Astrocyte (in vitro differentiated cells and primary cell): ENCODE results near the gene EHD4. TPM values are rescaled to one million over a fixed set of nuclear protein-coding genes. Genes with fewer than 3 reads are reported as not detected.

Source experiments
- DNase-seq: peaks from one replicate; pipeline ENCODE4 v3.0.0-alpha.2; 2010; ENCODE audit warnings: low read depth
- FAIRE-seq: peaks from 2 replicates; lab custom pipeline; 2011; peaks lifted over from hg19 to GRCh38; lab: Jason Lieb, UNC
- H2AFZ ChIP-seq: 2 replicates; pipeline ENCODE4 v1.6.0; 2012; ENCODE audit warnings: low read depth, low read length, inconsistent platforms
- H3K27ac ChIP-seq: 2 replicates; pipeline ENCODE4 v1.5.1; 2011; ENCODE audit warnings: low read depth, low read length, inconsistent platforms
- H3K27me3 ChIP-seq: 2 replicates; pipeline ENCODE4 v1.6.0; 2011; ENCODE audit warnings: low read length, inconsistent platforms; ENCODE audit not compliant: insufficient read depth
- H3K36me3 ChIP-seq: 2 replicates; pipeline ENCODE4 v1.5.1; 2011; ENCODE audit warnings: low read length, inconsistent platforms; ENCODE audit not compliant: insufficient read depth
- H3K4me1 ChIP-seq: 2 replicates; pipeline ENCODE4 v1.5.1; 2011; ENCODE audit warnings: low read length, inconsistent platforms; ENCODE audit not compliant: insufficient read depth
- H3K4me2 ChIP-seq: 2 replicates; pipeline ENCODE4 v1.6.0; 2012; ENCODE audit warnings: low read length, inconsistent platforms
- H3K4me3 ChIP-seq: 2 replicates; pipeline ENCODE4 v1.5.1; 2011; ENCODE audit warnings: low read depth, mild to moderate bottlenecking, low read length, inconsistent platforms; ENCODE audit not compliant: insufficient read depth
- H3K79me2 ChIP-seq: 2 replicates; pipeline ENCODE4 v1.6.0; 2012; ENCODE audit warnings: mild to moderate bottlenecking, low read length, inconsistent platforms; ENCODE audit not compliant: insufficient read depth
- H3K9ac ChIP-seq: 2 replicates; pipeline ENCODE4 v1.6.0; 2012; ENCODE audit warnings: mild to moderate bottlenecking, low read length, inconsistent platforms
- H3K9me3 ChIP-seq: 2 replicates; pipeline ENCODE4 v1.5.1; 2012; ENCODE audit warnings: low read depth, mild to moderate bottlenecking, low read length, inconsistent platforms; ENCODE audit not compliant: insufficient read depth
- H4K20me1 ChIP-seq: 2 replicates; pipeline ENCODE4 v1.6.0; 2012; ENCODE audit warnings: low read length, inconsistent platforms; ENCODE audit not compliant: insufficient read depth
- H3K27ac Mint-ChIP-seq: one replicate; pipeline ENCODE4 v1.8.0; 2021; ENCODE audit warnings: mild to moderate bottlenecking, mixed read lengths; ENCODE audit not compliant: unreplicated experiment
- H3K27me3 Mint-ChIP-seq: one replicate; pipeline ENCODE4 v1.8.0; 2021; ENCODE audit warnings: low read depth, mixed read lengths; ENCODE audit not compliant: unreplicated experiment
- H3K36me3 Mint-ChIP-seq: one replicate; pipeline ENCODE4 v1.8.0; 2021; ENCODE audit warnings: low read depth, mixed read lengths; ENCODE audit not compliant: unreplicated experiment
- H3K4me1 Mint-ChIP-seq: one replicate; pipeline ENCODE4 v1.8.0; 2021; ENCODE audit warnings: low read depth, mixed read lengths; ENCODE audit not compliant: unreplicated experiment
- H3K4me3 Mint-ChIP-seq: one replicate; pipeline ENCODE4 v1.8.0; 2021; ENCODE audit warnings: mild to moderate bottlenecking, moderate library complexity, mixed read lengths; ENCODE audit not compliant: unreplicated experiment
- H3K9me3 Mint-ChIP-seq: one replicate; pipeline ENCODE4 v1.8.0; 2021; ENCODE audit warnings: mild to moderate bottlenecking, mixed read lengths; ENCODE audit not compliant: unreplicated experiment
- EZH2 ChIP-seq: IDR thresholded peaks from 2 replicates; pipeline ENCODE4 v1.6.1; 2012; ENCODE audit warnings: mild to moderate bottlenecking, low read length, inconsistent platforms; ENCODE audit not compliant: insufficient read depth
- total RNA-seq: library from RNA; stranded (reverse); gene quantifications from 2 replicates; pipeline ENCODE4 v1.2.1, GENCODE V29; 2021
- TF ChIP-seq, protein P1 (sequence below): IDR thresholded peaks from 2 replicates; pipeline ENCODE4 v1.5.1; 2011; ENCODE audit warnings: low read depth, mild to moderate bottlenecking, inconsistent platforms, low read length, moderate library complexity; ENCODE audit not compliant: insufficient read depth

Gene EHD4
- total RNA-seq, 1 donor from 2014 or later, result 46.4 TPM

DNA sequence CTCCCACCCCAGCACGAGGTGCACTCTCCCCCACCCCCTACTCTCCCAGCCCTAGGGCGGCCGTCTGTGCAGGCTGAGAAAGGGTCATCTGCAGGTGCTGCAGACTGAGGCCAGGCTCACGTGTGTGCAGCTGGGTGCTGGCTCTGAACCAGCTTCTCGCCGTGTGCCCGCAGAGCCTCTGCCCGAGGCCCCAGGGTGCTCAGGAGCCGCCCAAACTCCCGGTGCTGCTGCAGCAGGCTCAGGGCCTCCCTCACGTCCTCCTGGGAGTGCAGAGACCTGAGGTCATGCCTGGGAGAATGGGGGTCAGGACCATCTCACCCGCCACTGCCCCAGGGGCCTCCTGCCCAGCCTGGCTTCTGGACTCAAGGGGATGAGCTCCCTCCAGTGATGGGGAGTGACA, 95.7 kb downstream of the EHD4 start:
- Histone ChIP-seq H3K4me2 (no peak overlapping the region), H3K27ac (no peak overlapping the region), H3K9ac (no peak overlapping the region), H4K20me1 (peaks cover 7% of the 10 kb centered on the region), H3K4me3 (no peak overlapping the region), H2AFZ (no peak overlapping the region), H3K27me3 (peaks cover 17% of the 10 kb centered on the region), H3K4me1 (no peaks in the 10 kb centered on the region), H3K36me3 (no peaks in the 10 kb centered on the region), H3K9me3 (no peaks in the 10 kb centered on the region), H3K79me2 (no peaks in the 10 kb centered on the region)
- Mint-ChIP-seq H3K27me3 (peaks cover 71% of the 10 kb centered on the region), H3K27ac (no peak overlapping the region), H3K9me3 (peaks cover 4% of the 10 kb centered on the region), H3K4me1 (peaks cover 3% of the 10 kb centered on the region), H3K36me3 (peaks cover 29% of the 10 kb centered on the region), H3K4me3 (no peak overlapping the region)
- no peak for FAIRE-seq
- DNase-seq, result no peak
- TF ChIP-seq, protein P1, sequence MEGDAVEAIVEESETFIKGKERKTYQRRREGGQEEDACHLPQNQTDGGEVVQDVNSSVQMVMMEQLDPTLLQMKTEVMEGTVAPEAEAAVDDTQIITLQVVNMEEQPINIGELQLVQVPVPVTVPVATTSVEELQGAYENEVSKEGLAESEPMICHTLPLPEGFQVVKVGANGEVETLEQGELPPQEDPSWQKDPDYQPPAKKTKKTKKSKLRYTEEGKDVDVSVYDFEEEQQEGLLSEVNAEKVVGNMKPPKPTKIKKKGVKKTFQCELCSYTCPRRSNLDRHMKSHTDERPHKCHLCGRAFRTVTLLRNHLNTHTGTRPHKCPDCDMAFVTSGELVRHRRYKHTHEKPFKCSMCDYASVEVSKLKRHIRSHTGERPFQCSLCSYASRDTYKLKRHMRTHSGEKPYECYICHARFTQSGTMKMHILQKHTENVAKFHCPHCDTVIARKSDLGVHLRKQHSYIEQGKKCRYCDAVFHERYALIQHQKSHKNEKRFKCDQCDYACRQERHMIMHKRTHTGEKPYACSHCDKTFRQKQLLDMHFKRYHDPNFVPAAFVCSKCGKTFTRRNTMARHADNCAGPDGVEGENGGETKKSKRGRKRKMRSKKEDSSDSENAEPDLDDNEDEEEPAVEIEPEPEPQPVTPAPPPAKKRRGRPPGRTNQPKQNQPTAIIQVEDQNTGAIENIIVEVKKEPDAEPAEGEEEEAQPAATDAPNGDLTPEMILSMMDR, result no peak
- no peak for TF ChIP-seq EZH2

DNA sequence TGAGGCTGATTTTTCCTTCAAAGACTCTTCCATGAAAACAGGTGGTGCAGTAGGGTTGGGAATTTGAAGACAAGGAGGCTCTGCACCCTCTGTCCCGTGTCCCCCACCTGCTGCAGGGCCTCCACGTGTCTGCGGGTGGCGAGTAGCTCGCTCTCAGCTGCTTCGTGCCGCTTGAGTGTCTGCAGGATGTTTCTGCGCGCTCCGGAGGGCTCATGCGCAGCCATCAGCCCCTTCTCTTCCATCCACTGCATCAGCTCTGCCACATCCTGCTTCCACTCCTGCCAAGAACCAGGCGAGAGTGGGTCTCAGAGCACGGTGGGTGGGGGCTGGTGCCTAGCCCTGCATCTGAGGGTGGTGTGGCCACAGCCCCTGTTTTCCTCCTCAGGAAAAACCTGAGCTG, 96.3 kb downstream of the EHD4 start:
- TF ChIP-seq, protein P1, result no peak
- TF ChIP-seq EZH2, result no peak
- H3K4me3 Mint-ChIP-seq, result no peak overlapping the region
- Histone ChIP-seq H4K20me1 (no peaks in the 10 kb centered on the region), H3K9ac (no peak overlapping the region), H3K79me2 (no peaks in the 10 kb centered on the region), H3K4me3 (no peak overlapping the region), H3K27me3 (peaks cover 11% of the 10 kb centered on the region), H3K4me2 (no peak overlapping the region), H3K4me1 (peaks cover 3% of the 10 kb centered on the region), H3K9me3 (no peaks in the 10 kb centered on the region), H3K27ac (no peak overlapping the region), H3K36me3 (no peaks in the 10 kb centered on the region), H2AFZ (no peak overlapping the region)
- peaks cover 4% of the 10 kb centered on the region for H3K9me3 Mint-ChIP-seq
- peaks cover 25% of the 10 kb centered on the region for H3K36me3 Mint-ChIP-seq
- peaks cover 65% of the 10 kb centered on the region for H3K27me3 Mint-ChIP-seq
- FAIRE-seq, result no peak
- H3K4me1 Mint-ChIP-seq, result no peaks in the 10 kb centered on the region
- no peak for DNase-seq
- no peak overlapping the region for H3K27ac Mint-ChIP-seq

DNA sequence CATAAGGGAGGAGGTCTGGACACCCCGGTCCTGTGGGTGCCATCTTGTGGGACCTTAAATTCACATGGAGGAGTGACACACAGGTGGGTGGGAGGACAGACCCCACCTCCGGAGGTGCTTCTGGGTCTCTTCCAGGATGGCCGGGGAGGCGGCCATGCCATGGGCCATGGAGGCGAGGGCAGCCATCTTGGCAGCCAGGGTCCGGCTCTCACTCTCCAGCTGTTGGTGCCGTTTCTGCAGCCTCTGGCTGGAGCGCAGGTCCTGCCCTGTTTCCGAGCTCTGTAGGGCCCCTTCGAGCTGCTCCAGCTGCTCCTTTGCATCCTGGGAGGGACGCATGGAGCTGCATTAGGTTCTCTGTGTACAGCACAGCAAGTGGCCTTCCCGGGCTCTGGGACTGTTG, 97.6 kb downstream of the EHD4 start:
- Mint-ChIP-seq H3K4me1 (no peaks in the 10 kb centered on the region), H3K4me3 (no peak overlapping the region), H3K9me3 (peaks cover 4% of the 10 kb centered on the region), H3K27me3 (peaks cover 59% of the 10 kb centered on the region), H3K27ac (no peak overlapping the region), H3K36me3 (peaks cover 19% of the 10 kb centered on the region)
- H3K36me3 ChIP-seq, result no peaks in the 10 kb centered on the region
- no peak overlapping the region for H3K4me2 ChIP-seq
- TF ChIP-seq, protein P1, result no peak
- TF ChIP-seq EZH2, result no peak
- H4K20me1 ChIP-seq, result peaks cover 6% of the 10 kb centered on the region
- H3K9me3 ChIP-seq, result no peaks in the 10 kb centered on the region
- H3K27ac ChIP-seq, result no peak overlapping the region
- H3K9ac ChIP-seq, result no peak overlapping the region
- no peaks in the 10 kb centered on the region for H3K79me2 ChIP-seq
- H2AFZ ChIP-seq, result no peak overlapping the region
- H3K4me3 ChIP-seq, result no peak overlapping the region
- H3K4me1 ChIP-seq, result peaks cover 15% of the 10 kb centered on the region
- FAIRE-seq (no peak), DNase-seq (no peak)
- H3K27me3 ChIP-seq, result peaks cover 7% of the 10 kb centered on the region
